ENCODE data around the gene TRPM5.

The TRPM5 gene

DNA sequence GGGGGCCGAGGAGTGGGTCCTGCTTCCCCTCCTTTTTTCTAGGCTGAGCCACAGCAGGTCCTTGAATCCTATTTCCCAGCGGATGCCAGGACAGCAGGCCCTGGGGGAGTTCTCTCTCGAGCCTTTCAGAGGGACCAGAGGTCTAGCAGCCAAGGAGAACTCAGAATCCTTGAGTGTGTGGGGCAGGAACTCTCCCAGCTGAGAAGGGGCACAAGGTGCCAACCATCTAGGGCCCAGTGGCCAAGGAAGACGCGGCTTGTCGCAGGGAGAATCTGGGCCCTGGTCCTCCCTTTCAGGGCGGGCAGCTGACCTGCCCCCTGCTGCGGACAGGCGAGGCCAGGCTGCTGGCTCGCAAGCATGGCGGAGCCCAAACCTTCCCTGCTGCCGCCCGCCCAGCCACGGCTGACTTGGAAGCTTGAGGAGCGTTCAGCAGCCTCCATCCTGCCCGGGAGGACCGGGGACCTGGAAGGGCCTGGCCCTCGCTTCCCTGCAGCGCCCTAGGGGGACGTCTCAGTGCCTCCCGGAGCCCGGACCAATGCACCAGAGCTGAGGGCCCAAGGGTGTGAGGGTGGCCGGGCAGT, 44.7 kb downstream of the TRPM5 start:
- Mint-ChIP-seq H3K27ac (peak overlapping the region; percentile 90), H3K27me3 (peaks cover 7% of the 10 kb centered on the region), H3K36me3 (peaks cover 18% of the 10 kb centered on the region), H3K9me3 (no peaks in the 10 kb centered on the region), H3K4me1 (peaks cover 14% of the 10 kb centered on the region), H3K4me3 (peak overlapping the region; percentile 88)
- DNase-seq: no peak
- CTCF ChIA-PET: interaction anchor here (0.6 to 4.0 kb wide), 5 partner anchors 13 to 487 kb away, joined by 3 to 27 read pairs (median 4); no protein-coding TSS in a partner anchor

DNA sequence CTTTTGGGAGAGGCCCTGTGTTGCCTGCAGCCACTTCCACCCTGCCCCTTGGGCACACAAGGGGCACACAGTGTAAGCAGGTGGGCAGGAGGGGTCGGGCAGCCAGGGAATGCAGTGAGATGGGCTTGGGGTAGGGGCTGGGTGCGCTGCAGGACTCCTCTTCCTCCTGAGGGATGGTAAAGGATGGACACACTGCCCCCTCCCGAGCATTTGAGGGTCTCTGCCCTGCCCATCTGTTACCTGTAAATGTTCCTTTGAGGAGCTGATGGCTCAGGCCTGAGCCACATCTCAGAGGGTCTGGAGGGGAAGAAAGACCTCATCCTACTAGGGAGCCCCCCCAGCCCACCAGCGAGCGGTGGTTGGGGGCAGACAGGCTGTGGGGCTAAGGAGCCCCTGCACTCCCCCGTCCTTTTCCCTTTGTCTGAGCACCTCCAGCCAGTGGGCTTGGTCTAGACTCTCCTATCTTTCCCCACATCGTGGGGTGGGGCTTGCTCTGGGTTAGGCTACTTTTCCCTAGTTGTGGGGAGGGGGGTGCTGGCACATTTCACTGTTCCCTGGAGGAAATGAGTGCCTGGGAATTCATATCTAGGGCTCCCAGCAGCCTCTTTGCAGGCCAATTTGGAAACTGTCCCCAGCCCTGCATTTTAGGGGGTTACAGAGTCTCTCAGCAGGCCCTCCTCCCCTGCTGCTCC, 45.5 kb downstream of the TRPM5 start:
- DNase-seq: no peak
- peaks cover 18% of the 10 kb centered on the region for H3K36me3 Mint-ChIP-seq
- peaks cover 14% of the 10 kb centered on the region for H3K4me1 Mint-ChIP-seq
- H3K4me3 Mint-ChIP-seq: peak overlapping the region; percentile 88
- no peaks in the 10 kb centered on the region for H3K9me3 Mint-ChIP-seq
- H3K27ac Mint-ChIP-seq: peak overlapping the region; percentile 90
- H3K27me3 Mint-ChIP-seq: peaks cover 7% of the 10 kb centered on the region
- CTCF ChIA-PET: interaction anchor here (1.1 to 4.0 kb wide), 5 partner anchors 12 to 94 kb away, joined by 3 to 27 read pairs (median 5); no protein-coding TSS in a partner anchor

DNA sequence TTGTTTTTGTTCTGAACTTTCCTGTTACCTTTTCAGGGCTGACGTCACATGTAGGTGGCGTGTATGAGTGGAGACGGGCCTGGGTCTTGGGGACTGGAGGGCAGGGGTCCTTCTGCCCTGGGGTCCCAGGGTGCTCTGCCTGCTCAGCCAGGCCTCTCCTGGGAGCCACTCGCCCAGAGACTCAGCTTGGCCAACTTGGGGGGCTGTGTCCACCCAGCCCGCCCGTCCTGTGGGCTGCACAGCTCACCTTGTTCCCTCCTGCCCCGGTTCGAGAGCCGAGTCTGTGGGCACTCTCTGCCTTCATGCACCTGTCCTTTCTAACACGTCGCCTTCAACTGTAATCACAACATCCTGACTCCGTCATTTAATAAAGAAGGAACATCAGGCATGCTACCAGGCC, 47.3 kb downstream of the TRPM5 start:
- CTCF ChIA-PET: no interaction called here
- Mint-ChIP-seq H3K4me1 (peaks cover 9% of the 10 kb centered on the region), H3K27me3 (peaks cover 7% of the 10 kb centered on the region), H3K27ac (peak overlapping the region; percentile 51), H3K9me3 (no peaks in the 10 kb centered on the region), H3K36me3 (peaks cover 11% of the 10 kb centered on the region), H3K4me3 (no peak overlapping the region)
- no peak for DNase-seq

DNA sequence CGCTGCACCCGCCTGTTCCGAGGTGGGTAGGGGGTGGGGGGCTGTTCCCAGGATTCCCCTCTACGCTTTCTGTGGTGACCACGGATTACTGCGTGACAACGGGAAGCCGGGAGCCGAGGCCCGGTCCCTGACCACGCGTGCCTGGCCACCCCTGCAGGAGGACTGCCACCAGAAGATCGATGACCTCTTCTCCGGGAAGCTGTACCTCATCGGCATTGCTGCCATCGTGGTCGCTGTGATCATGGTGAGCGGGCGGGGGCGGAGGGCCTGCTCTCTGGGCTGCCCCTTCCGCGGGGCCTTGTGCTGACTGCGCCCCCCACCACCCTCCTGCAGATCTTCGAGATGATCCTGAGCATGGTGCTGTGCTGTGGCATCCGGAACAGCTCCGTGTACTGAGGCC, 47.8 kb downstream of the TRPM5 start:
- Mint-ChIP-seq H3K4me3 (no peak overlapping the region), H3K9me3 (no peaks in the 10 kb centered on the region), H3K27me3 (peaks cover 7% of the 10 kb centered on the region), H3K4me1 (peaks cover 7% of the 10 kb centered on the region), H3K27ac (no peak overlapping the region), H3K36me3 (peaks cover 10% of the 10 kb centered on the region)
- CTCF ChIA-PET: no interaction called here
- no peak for DNase-seq

DNA sequence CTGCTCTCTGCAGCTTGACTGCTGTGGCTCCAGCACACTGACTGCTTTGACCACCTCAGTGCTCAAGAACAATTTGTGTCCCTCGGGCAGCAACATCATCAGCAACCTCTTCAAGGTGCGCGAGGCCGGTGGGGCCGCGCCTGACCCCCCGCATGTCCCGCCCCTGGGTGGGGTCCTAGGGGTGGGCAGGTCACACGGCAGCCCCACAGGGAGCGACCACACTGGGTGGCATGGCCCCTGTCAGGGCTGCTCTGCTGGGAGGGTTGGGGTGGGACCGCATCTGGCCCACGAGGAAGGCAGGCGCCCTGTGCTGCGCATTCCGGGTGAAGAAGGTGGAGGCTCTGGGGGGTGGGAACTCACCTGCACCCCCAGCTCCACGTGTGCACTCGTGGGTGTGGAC, 48.5 kb downstream of the TRPM5 start:
- Mint-ChIP-seq H3K4me1 (peaks cover 5% of the 10 kb centered on the region), H3K4me3 (no peak overlapping the region), H3K27ac (no peak overlapping the region), H3K9me3 (no peaks in the 10 kb centered on the region), H3K36me3 (peaks cover 8% of the 10 kb centered on the region), H3K27me3 (peaks cover 7% of the 10 kb centered on the region)
- CTCF ChIA-PET: no interaction called here
- no peak for DNase-seq

DNA sequence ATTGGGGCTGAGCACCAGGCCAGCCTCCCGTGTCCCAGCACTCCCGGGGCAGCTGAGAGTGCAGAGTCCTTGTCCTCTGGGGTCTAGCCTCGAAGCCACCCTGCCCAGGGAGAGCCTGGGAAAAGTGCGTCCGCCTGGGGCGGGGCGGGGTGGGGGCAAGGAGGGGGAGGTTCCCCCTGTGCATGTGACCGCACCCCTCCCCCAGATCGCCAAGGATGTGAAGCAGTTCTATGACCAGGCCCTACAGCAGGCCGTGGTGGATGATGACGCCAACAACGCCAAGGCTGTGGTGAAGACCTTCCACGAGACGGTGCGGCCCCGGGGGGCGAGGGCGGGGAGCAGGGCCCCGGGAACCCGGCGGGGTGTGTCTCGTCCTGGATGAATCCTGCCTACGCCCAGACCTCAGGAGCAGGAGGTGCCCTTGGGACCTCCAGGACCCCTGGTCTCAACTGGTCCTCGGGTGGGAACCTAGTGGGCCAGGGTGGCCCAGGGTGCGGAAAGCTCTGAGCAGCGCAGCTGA, 49.0 kb downstream of the TRPM5 start:
- Mint-ChIP-seq H3K4me3 (no peak overlapping the region), H3K9me3 (no peaks in the 10 kb centered on the region), H3K36me3 (peaks cover 7% of the 10 kb centered on the region), H3K4me1 (peaks cover 5% of the 10 kb centered on the region), H3K27me3 (peaks cover 2% of the 10 kb centered on the region), H3K27ac (no peak overlapping the region)
- CTCF ChIA-PET: no interaction called here
- no peak for DNase-seq

DNA sequence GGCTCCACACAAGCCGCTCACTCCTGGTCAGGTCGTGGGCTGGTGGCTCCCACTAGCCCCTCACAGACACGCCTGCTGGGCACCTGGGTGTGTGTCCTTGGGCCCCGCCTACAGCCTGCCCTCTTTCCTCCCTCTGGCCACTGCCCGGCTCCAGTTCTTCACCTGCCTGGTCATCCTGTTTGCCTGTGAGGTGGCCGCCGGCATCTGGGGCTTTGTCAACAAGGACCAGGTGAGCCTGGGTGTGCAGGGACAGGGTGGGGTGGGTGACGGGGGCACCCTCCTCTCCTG, 49.6 kb downstream of the TRPM5 start:
- CTCF ChIA-PET: no interaction called here
- Mint-ChIP-seq H3K4me3 (no peak overlapping the region), H3K36me3 (peaks cover 7% of the 10 kb centered on the region), H3K27ac (no peak overlapping the region), H3K9me3 (no peaks in the 10 kb centered on the region), H3K27me3 (no peaks in the 10 kb centered on the region), H3K4me1 (peaks cover 7% of the 10 kb centered on the region)
- DNase-seq: no peak

Measured in activated naive CD4-positive, alpha-beta T cell treated with anti-CD3 and anti-CD28 coated beads, Interleukin-2, amount 10 ng/mL, durations not matched to agents 7 days and 5 days (primary cell).